TTC549 (cell line): Measurements from ENCODE around the gene TBC1D19.

Experiments
- FAIRE-seq: peaks from 2 replicates; lab custom pipeline; 2012; peaks lifted over from hg19 to GRCh38; lab: Jason Lieb, UNC

The TBC1D19 gene

GRCh38 chr4:26782830-26783202, 198.9 kb downstream of the TBC1D19 start:
- no peak for FAIRE-seq

GRCh38 chr4:26784207-26784865, 200.5 kb downstream of the TBC1D19 start:
- no peak for FAIRE-seq

GRCh38 chr4:26785312-26785711, 201.4 kb downstream of the TBC1D19 start:
- no peak for FAIRE-seq

- no peak for FAIRE-seq
Measured at GRCh38 chr4:26785810-26786209, 201.9 kb downstream of the TBC1D19 start.

GRCh38 chr4:26786916-26787315, 203.0 kb downstream of the TBC1D19 start:
- no peak for FAIRE-seq

GRCh38 chr4:26787461-26788340, 203.8 kb downstream of the TBC1D19 start:
- no peak for FAIRE-seq

GRCh38 chr4:26788341-26788733, 204.5 kb downstream of the TBC1D19 start:
- no peak for FAIRE-seq

- no peak for FAIRE-seq
Measured at GRCh38 chr4:26789208-26789607, 205.3 kb downstream of the TBC1D19 start.

- no peak for FAIRE-seq
Measured at GRCh38 chr4:26791346-26791745, 207.5 kb downstream of the TBC1D19 start.

- FAIRE-seq: no peak
Measured at GRCh38 chr4:26792639-26793038, 208.8 kb downstream of the TBC1D19 start.

- no peak for FAIRE-seq
Measured at GRCh38 chr4:26793735-26794134, 209.9 kb downstream of the TBC1D19 start.

GRCh38 chr4:26796081-26796480, 212.2 kb downstream of the TBC1D19 start:
- FAIRE-seq: no peak

- no peak for FAIRE-seq
Measured at GRCh38 chr4:26802790-26803189, 218.9 kb downstream of the TBC1D19 start.

GRCh38 chr4:26803211-26803861, 219.5 kb downstream of the TBC1D19 start:
- FAIRE-seq: no peak

GRCh38 chr4:26804451-26804850, 220.6 kb downstream of the TBC1D19 start:
- no peak for FAIRE-seq

- no peak for FAIRE-seq
Measured at GRCh38 chr4:26804925-26805324, 221.0 kb downstream of the TBC1D19 start.
